ENCODE measurements around the gene SAP25. TPM values are rescaled to one million over a fixed set of nuclear protein-coding genes. Genes with fewer than 3 reads are reported as not detected.
"Not testable (repeated sequence)": the region's sequence is repeated elsewhere in the genome, so short reads cannot be mapped to it uniquely, and the experiment has no call there.

The SAP25 gene
- total and polyA plus RNA-seq, 9 donors: 3.2 to 10.1 (median 6.8) TPM; not detected in 1

- Histone ChIP-seq H3K27me3 (no peaks in the 10 kb centered on the region), H3K27ac (no peak overlapping the region), H3K4me3 (no peak overlapping the region), H3K9me3 (no peaks in the 10 kb centered on the region), H3K36me3 (no peaks in the 10 kb centered on the region), H3K4me1 (ENCODE audit: insufficient read depth) (no peaks in the 10 kb centered on the region)
- 73 to 80% (median 75%) methylated on average over 5 of the region's 5 CpGs for WGBS, 3 donors
- DNase-seq: no peak
- intact Hi-C loops (cut with DNase I): loop anchor here in 1 of 4 donors (5.0 kb wide), 1 partner anchor 78 kb away; the partner anchor contains the start of gene TSC22D4
- no peak for TF ChIP-seq EP300 (IDR thresholded peaks at IDR 0.05)
- no peak for TF ChIP-seq POLR2A (IDR thresholded peaks at IDR 0.05)
- TF ChIP-seq, protein P1, sequence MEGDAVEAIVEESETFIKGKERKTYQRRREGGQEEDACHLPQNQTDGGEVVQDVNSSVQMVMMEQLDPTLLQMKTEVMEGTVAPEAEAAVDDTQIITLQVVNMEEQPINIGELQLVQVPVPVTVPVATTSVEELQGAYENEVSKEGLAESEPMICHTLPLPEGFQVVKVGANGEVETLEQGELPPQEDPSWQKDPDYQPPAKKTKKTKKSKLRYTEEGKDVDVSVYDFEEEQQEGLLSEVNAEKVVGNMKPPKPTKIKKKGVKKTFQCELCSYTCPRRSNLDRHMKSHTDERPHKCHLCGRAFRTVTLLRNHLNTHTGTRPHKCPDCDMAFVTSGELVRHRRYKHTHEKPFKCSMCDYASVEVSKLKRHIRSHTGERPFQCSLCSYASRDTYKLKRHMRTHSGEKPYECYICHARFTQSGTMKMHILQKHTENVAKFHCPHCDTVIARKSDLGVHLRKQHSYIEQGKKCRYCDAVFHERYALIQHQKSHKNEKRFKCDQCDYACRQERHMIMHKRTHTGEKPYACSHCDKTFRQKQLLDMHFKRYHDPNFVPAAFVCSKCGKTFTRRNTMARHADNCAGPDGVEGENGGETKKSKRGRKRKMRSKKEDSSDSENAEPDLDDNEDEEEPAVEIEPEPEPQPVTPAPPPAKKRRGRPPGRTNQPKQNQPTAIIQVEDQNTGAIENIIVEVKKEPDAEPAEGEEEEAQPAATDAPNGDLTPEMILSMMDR (IDR thresholded peaks at IDR 0.05): no peak
Observed at GRCh38 chr7:100555701-100556100, 18.0 kb downstream of the SAP25 start.

GRCh38 chr7:100553032-100553431, 20.7 kb downstream of the SAP25 start:
- no peaks in the 10 kb centered on the region for H3K27me3 ChIP-seq
- 93 to 95% (median 94%) methylated on average over 3 of the region's 3 CpGs for WGBS, 3 donors
- DNase-seq: no peak
- intact Hi-C loops (cut with DNase I): no loop called here
- TF ChIP-seq, protein P1 (IDR thresholded peaks at IDR 0.05): no peak
- TF ChIP-seq POLR2A (IDR thresholded peaks at IDR 0.05) (no peak), EP300 (IDR thresholded peaks at IDR 0.05) (no peak)
- no peaks in the 10 kb centered on the region for H3K36me3 ChIP-seq
- H3K4me3 ChIP-seq: no peak overlapping the region
- H3K4me1 ChIP-seq (ENCODE audit: insufficient read depth): peaks cover 10% of the 10 kb centered on the region
- H3K9me3 ChIP-seq: no peaks in the 10 kb centered on the region
- no peak overlapping the region for H3K27ac ChIP-seq

- no peak for DNase-seq
- Histone ChIP-seq H3K27me3 (no peaks in the 10 kb centered on the region), H3K4me3 (no peak overlapping the region), H3K4me1 (ENCODE audit: insufficient read depth) (peaks cover 15% of the 10 kb centered on the region), H3K27ac (no peak overlapping the region), H3K9me3 (no peaks in the 10 kb centered on the region), H3K36me3 (no peaks in the 10 kb centered on the region)
- TF ChIP-seq POLR2A (IDR thresholded peaks at IDR 0.05): no peak
- TF ChIP-seq, protein P1 (IDR thresholded peaks at IDR 0.05): no peak
- TF ChIP-seq EP300 (IDR thresholded peaks at IDR 0.05): no peak
- intact Hi-C loops (cut with DNase I): no loop called here
- whole genome bisulfite sequencing, 3 donors: 91 to 96% (median 93%) methylated on average over 2 of the region's 2 CpGs
Observed at GRCh38 chr7:100552532-100552931, 21.2 kb downstream of the SAP25 start.

GRCh38 chr7:100548446-100548845, 25.3 kb downstream of the SAP25 start:
- not testable (repeated sequence) for H3K9me3 ChIP-seq, DNase-seq, H3K36me3 ChIP-seq, H3K27me3 ChIP-seq, H3K4me3 ChIP-seq
- H3K4me1 ChIP-seq (ENCODE audit: insufficient read depth): peaks cover 46% of the 10 kb centered on the region
- peak overlapping the region; percentile 82 to 86 for H3K27ac ChIP-seq
- intact Hi-C loops (cut with DNase I): loop anchor here in 2 of 4 donors (2.0 to 5.0 kb wide), 2 partner anchors 18 to 66 kb away; partner anchors contain the start of gene NYAP1 (in 1 of the 2)
- 48 to 61% (median 50%) methylated on average over 5 of the region's 5 CpGs for WGBS, 3 donors

DNA sequence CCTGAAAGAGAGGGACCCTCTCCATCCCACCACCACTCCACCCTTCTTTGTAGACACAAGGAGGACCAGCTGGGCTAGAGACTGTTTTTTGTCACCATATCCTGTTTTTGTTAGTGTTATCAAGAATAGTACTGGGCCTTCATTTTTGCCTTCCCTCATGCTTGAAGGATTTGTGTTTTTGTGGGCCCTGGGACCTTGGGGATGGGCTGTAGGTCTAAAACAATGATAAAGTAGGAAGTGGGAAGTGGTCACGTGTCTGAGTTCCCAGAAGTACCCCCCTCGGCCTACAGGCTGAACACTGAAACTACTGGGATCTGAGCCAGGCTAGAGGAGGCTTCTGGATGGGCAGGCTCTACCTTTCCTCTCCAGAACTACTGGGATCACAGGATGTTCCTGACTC, 25.8 kb downstream of the SAP25 start:
- DNase-seq: peak; percentile 61 to 74 (median 66)
- H3K27me3 ChIP-seq: no peaks in the 10 kb centered on the region
- TF ChIP-seq, protein P1 (IDR thresholded peaks at IDR 0.05): no peak
- no peak for TF ChIP-seq POLR2A (IDR thresholded peaks at IDR 0.05)
- TF ChIP-seq EP300 (IDR thresholded peaks at IDR 0.05): no peak
- peak overlapping the region; percentile 82 to 86 for H3K27ac ChIP-seq
- 1 to 9% (median 5%) methylated on average over 2 of the region's 2 CpGs for WGBS, 3 donors
- no peaks in the 10 kb centered on the region for H3K9me3 ChIP-seq
- H3K4me3 ChIP-seq: no peak overlapping the region
- peaks cover 46% of the 10 kb centered on the region for H3K4me1 ChIP-seq (ENCODE audit: insufficient read depth)
- no peaks in the 10 kb centered on the region for H3K36me3 ChIP-seq
- intact Hi-C loops (cut with DNase I): loop anchor here in 2 of 4 donors (2.0 to 5.0 kb wide), 2 partner anchors 19 to 66 kb away; partner anchors contain the start of gene NYAP1 (in 1 of the 2)
